ENCODE measurements around the gene IL31.

Gene IL31

GRCh38 chr12:122126713-122127597, 47.1 kb downstream of the IL31 start:
- H3K27ac ChIP-seq: no peak overlapping the region
- no peak for DNase-seq
- TF ChIP-seq CTCF (IDR thresholded peaks at IDR 0.05): no peak
- no peaks in the 10 kb centered on the region for H3K27me3 ChIP-seq
- intact Hi-C loops (cut with DNase I; ENCODE audit: low total_unique reads): loop anchor here (5.0 kb wide), 1 partner anchor 210 kb away; the partner anchor contains the start of gene CFAP251
- peaks cover 33 to 52% (median 46%) of the 10 kb centered on the region in 3 donors for H3K36me3 ChIP-seq
- no peak overlapping the region for H3K4me3 ChIP-seq
- peaks cover 0 to 26% (median 12%) of the 10 kb centered on the region in 4 donors for H3K4me1 ChIP-seq
- H3K9me3 ChIP-seq: no peaks in the 10 kb centered on the region

GRCh38 chr12:122126342-122126635, 47.7 kb downstream of the IL31 start:
- no peaks in the 10 kb centered on the region for H3K27me3 ChIP-seq
- H3K4me3 ChIP-seq: no peak overlapping the region
- intact Hi-C loops (cut with DNase I; ENCODE audit: low total_unique reads): loop anchor here (5.0 kb wide), 1 partner anchor 209 kb away; the partner anchor contains the start of gene CFAP251
- H3K4me1 ChIP-seq: peaks cover 0 to 32% (median 19%) of the 10 kb centered on the region in 4 donors
- no peaks in the 10 kb centered on the region for H3K9me3 ChIP-seq
- no peak overlapping the region for H3K27ac ChIP-seq
- H3K36me3 ChIP-seq: peaks cover 33 to 46% (median 41%) of the 10 kb centered on the region in 3 donors
- DNase-seq: no peak
- TF ChIP-seq CTCF (IDR thresholded peaks at IDR 0.05): no peak

- Histone ChIP-seq H3K27ac (no peak overlapping the region), H3K4me1 (peaks cover 0 to 34% (median 20%) of the 10 kb centered on the region in 4 donors), H3K4me3 (no peak overlapping the region), H3K27me3 (no peaks in the 10 kb centered on the region), H3K36me3 (peaks cover 30 to 40% (median 36%) of the 10 kb centered on the region in 3 donors), H3K9me3 (no peaks in the 10 kb centered on the region)
- TF ChIP-seq CTCF (IDR thresholded peaks at IDR 0.05): no peak
- DNase-seq: no peak
- intact Hi-C loops (cut with DNase I; ENCODE audit: low total_unique reads): loop anchor here (5.0 kb wide), 1 partner anchor 208 kb away; the partner anchor contains the start of gene CFAP251
These were observed 48.3 kb downstream of the IL31 start for GRCh38 chr12:122125452-122126341.

GRCh38 chr12:122124370-122124769, 49.7 kb downstream of the IL31 start:
- Histone ChIP-seq H3K27ac (no peak overlapping the region), H3K36me3 (peaks cover 17 to 26% (median 23%) of the 10 kb centered on the region in 3 donors), H3K27me3 (no peaks in the 10 kb centered on the region), H3K4me1 (peaks cover 0 to 34% (median 20%) of the 10 kb centered on the region in 4 donors), H3K4me3 (no peak overlapping the region), H3K9me3 (no peaks in the 10 kb centered on the region)
- no peak for DNase-seq
- TF ChIP-seq CTCF (IDR thresholded peaks at IDR 0.05): no peak
- intact Hi-C loops (cut with DNase I; ENCODE audit: low total_unique reads): no loop called here

GRCh38 chr12:122123761-122124145, 50.3 kb downstream of the IL31 start:
- H3K4me1 ChIP-seq: peaks cover 0 to 34% (median 20%) of the 10 kb centered on the region in 4 donors

More at GRCh38 chr12:122123761-122124145, 50.3 kb downstream of the IL31 start:
- intact Hi-C loops (cut with DNase I; ENCODE audit: low total_unique reads): loop anchor here (2.0 kb wide), 1 partner anchor 69 kb away; no protein-coding TSS in a partner anchor
- TF ChIP-seq CTCF (IDR thresholded peaks at IDR 0.05): no peak
- Histone ChIP-seq H3K9me3 (no peaks in the 10 kb centered on the region), H3K36me3 (peaks cover 11 to 20% (median 16%) of the 10 kb centered on the region in 3 donors), H3K27ac (no peak overlapping the region), H3K4me3 (no peak overlapping the region), H3K27me3 (no peaks in the 10 kb centered on the region)
- DNase-seq: no peak
